ENCODE measurements around the gene OAS3. TPM values are rescaled to one million over a fixed set of nuclear protein-coding genes. Genes with fewer than 3 reads are reported as not detected.
A peak's percentile ranks its signal among the peaks of the same experiment; 100 is the strongest.

The OAS3 gene
- total and polyA plus RNA-seq, 10 of the 15 experiments (the other 5 are each of a cell fraction or from before 2014, with no cell fraction given), result 5.1 to 107 (median 18.0) TPM

DNA sequence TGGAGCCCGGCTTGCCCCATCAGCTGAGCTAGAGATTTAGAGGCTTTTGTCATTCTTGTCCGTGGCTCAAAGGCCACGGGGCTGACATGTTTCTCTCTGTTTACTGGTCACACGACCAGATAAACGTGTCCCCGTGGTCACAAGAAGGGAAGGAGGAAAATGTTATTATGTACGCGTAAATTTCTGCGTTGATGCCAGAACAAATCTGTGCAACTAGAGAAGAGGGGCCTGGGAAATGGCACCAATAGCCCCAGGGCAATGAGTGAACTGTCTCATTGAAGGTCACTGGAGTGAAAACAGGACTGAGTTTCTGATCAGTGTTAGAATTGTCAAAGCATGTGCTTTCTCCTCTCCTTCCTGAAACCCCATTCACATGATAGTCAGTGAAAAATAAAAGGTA is 65.4 kb downstream of the OAS3 start:
- Histone ChIP-seq H3K9ac (ENCODE audit: control insufficient read depth, insufficient read depth, low read length) (no peak overlapping the region), H3K27me3 (replicated peaks in 1 of 2; ENCODE audit: control insufficient read depth in 2 of 2, insufficient read depth in 2 of 2, low read length in 1 of 2) (no peaks in the 10 kb centered on the region), H4K20me1 (ENCODE audit: control insufficient read depth, insufficient read depth) (0 out of 2 replicates have a peak, but pooled peaks cover under 1% of the 10 kb centered on the region), H3K9me3 (replicated peaks; ENCODE audit: control insufficient read depth, insufficient read depth, low read length) (no peaks in the 10 kb centered on the region; the same call in 2 of the 3 replicates), H3K27ac (ENCODE audit: control insufficient read depth, insufficient read depth) (no peak overlapping the region), H3K4me2 (ENCODE audit: control insufficient read depth, insufficient read depth) (no peak overlapping the region), H3K4me1 (ENCODE audit: control insufficient read depth, insufficient read depth, low read length) (peaks cover under 1% of the 10 kb centered on the region; the same call in 1 of the 2 replicates), H3K36me3 (ENCODE audit: control insufficient read depth in 2 of 2, insufficient read depth in 2 of 2, low read length in 1 of 2) (peaks cover 15 to 60% of the 10 kb centered on the region in 2 experiments), H2AFZ (ENCODE audit: control insufficient read depth, low read depth, low read length) (no peak overlapping the region), H3K79me2 (ENCODE audit: control insufficient read depth, insufficient read depth, low read length) (no peaks in the 10 kb centered on the region), H3K4me3 (no peak overlapping the region)
- DNase-seq (ENCODE audit: low read depth, low spot score) (no peak), FAIRE-seq (no peak), ATAC-seq (no peak)
- intact Hi-C loops (cut with micrococcal nuclease; ENCODE audit: unreplicated experiment), result no loop called here
- ChIA-PET RAD21 (ENCODE audit: unreplicated experiment) (no interaction called here), POLR2A (no interaction called here), CTCF (no interaction called here), SMC1A (ENCODE audit: uncharacterized antibody, unreplicated experiment) (no interaction called here)
- WGBS (ENCODE audit: insufficient coverage, insufficient replicate concordance, low lambda C conversion rate, missing lambda C conversion rate), result 97% methylated on average over 9 of the region's 9 CpGs
- in situ Hi-C loops (cut with MboI), result no loop called here
- TF ChIP-seq HDAC6 (IDR thresholded peaks at IDR 0.05; ENCODE audit: unreplicated experiment) (no peak), NR2F1 (conservative IDR thresholded peaks at IDR 0.05) (no peak), MXI1 (IDR thresholded peaks at IDR 0.05; ENCODE audit: low read depth, low read length) (no peak), EED (IDR thresholded peaks at IDR 0.05; ENCODE audit: low read depth) (no peak), ESRRA (IDR thresholded peaks at IDR 0.05; ENCODE audit: low read length) (no peak)
- no TSS peak for BruUV-seq (replicated peaks)

DNA sequence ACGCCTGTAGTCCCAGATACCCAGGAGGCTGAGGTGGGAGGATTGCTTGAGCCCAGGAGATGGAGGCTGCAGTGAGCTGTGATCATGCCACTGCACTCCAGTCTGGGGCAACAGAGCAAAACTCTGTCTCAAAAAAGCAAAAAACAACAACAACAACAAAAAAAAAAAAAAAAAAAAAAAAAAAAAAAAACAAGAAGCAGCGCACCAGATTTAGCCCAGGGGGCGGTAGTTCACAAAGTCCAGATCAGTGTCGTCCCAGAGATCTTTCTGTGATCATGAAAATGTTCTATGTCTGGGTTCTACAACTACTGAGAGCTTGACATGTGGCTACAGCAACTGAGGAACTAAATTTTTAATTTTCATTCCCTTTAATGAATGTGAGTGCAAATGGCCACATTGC is 67.5 kb downstream of the OAS3 start:
- ATAC-seq, result no peak
- WGBS (ENCODE audit: insufficient coverage, insufficient replicate concordance, low lambda C conversion rate, missing lambda C conversion rate), result 75% methylated on average over 4 of the region's 4 CpGs
- Histone ChIP-seq H3K36me3 (ENCODE audit: control insufficient read depth in 2 of 2, insufficient read depth in 2 of 2, low read length in 1 of 2) (peaks cover 12 to 67% of the 10 kb centered on the region in 2 experiments), H3K9me3 (replicated peaks; ENCODE audit: control insufficient read depth, insufficient read depth, low read length) (no peaks in the 10 kb centered on the region; the same call in 2 of the 3 replicates), H3K4me3 (no peak overlapping the region), H2AFZ (ENCODE audit: control insufficient read depth, low read depth, low read length) (no peak overlapping the region), H3K4me1 (ENCODE audit: control insufficient read depth, insufficient read depth, low read length) (no peaks in the 10 kb centered on the region), H3K9ac (ENCODE audit: control insufficient read depth, insufficient read depth, low read length) (no peak overlapping the region), H3K27ac (ENCODE audit: control insufficient read depth, insufficient read depth) (no peak overlapping the region), H3K4me2 (ENCODE audit: control insufficient read depth, insufficient read depth) (no peak overlapping the region), H4K20me1 (ENCODE audit: control insufficient read depth, insufficient read depth) (no peaks in the 10 kb centered on the region), H3K27me3 (replicated peaks in 1 of 2; ENCODE audit: control insufficient read depth in 2 of 2, insufficient read depth in 2 of 2, low read length in 1 of 2) (no peaks in the 10 kb centered on the region), H3K79me2 (ENCODE audit: control insufficient read depth, insufficient read depth, low read length) (no peaks in the 10 kb centered on the region)
- RAD21 ChIA-PET (ENCODE audit: unreplicated experiment), result no interaction called here
- in situ Hi-C loops (cut with MboI) (no loop called here), intact Hi-C loops (cut with micrococcal nuclease; ENCODE audit: unreplicated experiment) (no loop called here)
- BruUV-seq (replicated peaks), result no TSS peak
- CTCF ChIA-PET, result interaction anchor here (0.6 to 2.6 kb wide), 3 partner anchors 11 to 87 kb away, joined by 4 to 14 read pairs (median 4); no protein-coding TSS in a partner anchor
- POLR2A ChIA-PET, result no interaction called here
- SMC1A ChIA-PET (ENCODE audit: uncharacterized antibody, unreplicated experiment), result no interaction called here
- FAIRE-seq, result no peak
- no peak for DNase-seq (ENCODE audit: low read depth, low spot score)
- TF ChIP-seq RELA (IDR thresholded peaks at IDR 0.05; ENCODE audit: borderline replicate concordance, partially characterized antibody) (no peak), ZNF384 (IDR thresholded peaks at IDR 0.05; ENCODE audit: borderline replicate concordance, low read depth, low read length) (peak; percentile 82), CEBPZ (IDR thresholded peaks at IDR 0.05; ENCODE audit: low read depth, low read length) (no peak), ZNF274 (IDR thresholded peaks at IDR 0.05; ENCODE audit: insufficient read depth, insufficient read length) (no peak), RAD21 (IDR thresholded peaks at IDR 0.05; ENCODE audit: insufficient read depth, low read depth, low read length) (0 out of 2 replicates have a peak, but pooled peaks have one; percentile 22), BCL11A (IDR thresholded peaks at IDR 0.05; ENCODE audit: low read depth, low read length) (no peak), HDAC6 (IDR thresholded peaks at IDR 0.05; ENCODE audit: unreplicated experiment) (no peak), NFIC (IDR thresholded peaks at IDR 0.05; ENCODE audit: low read depth, low read length) (no peak), CEBPB (IDR thresholded peaks at IDR 0.05; ENCODE audit: borderline replicate concordance in 1 of 2, low read depth in 2 of 2, low read length in 2 of 2) (no peak)
